OCI-LY1 (cell line): ENCODE results near the gene GLYATL3.

Experiments used
- H2AFZ ChIP-seq: fragments of 200-600 bp; sonication (generic), shearing (Covaris generic); 2 replicates; pipeline ENCODE4 v1.6.0; 2014; ENCODE audit warnings: antibody characterized with exemption, mild to moderate bottlenecking, low read length
- H3F3A ChIP-seq: fragments of 200-600 bp; sonication (generic), shearing (Covaris generic); 2 replicates; pipeline ENCODE4 v1.6.0; 2014; ENCODE audit warnings: mild to moderate bottlenecking, antibody characterized with exemption, low read length, moderate library complexity; ENCODE audit not compliant: insufficient read depth
- H3K27ac ChIP-seq: fragments of 200-600 bp; sonication (generic); 2 replicates; pipeline ENCODE4 v1.5.1; 2014; ENCODE audit warnings: low read length, mixed run types, mild to moderate bottlenecking, low read depth; ENCODE audit not compliant: poor library complexity, severe bottlenecking
- H3K27me3 ChIP-seq: fragments of 200-600 bp; sonication (generic); 2 replicates; pipeline ENCODE4 v1.6.0; 2014; ENCODE audit warnings: antibody characterized with exemption, mild to moderate bottlenecking, low read length, moderate library complexity; ENCODE audit not compliant: insufficient read depth
- H3K36me3 ChIP-seq: fragments of 200-600 bp; sonication (generic); 2 replicates; pipeline ENCODE4 v1.6.1; 2014; ENCODE audit warnings: mild to moderate bottlenecking, antibody characterized with exemption, low read length, moderate library complexity, mixed read lengths; ENCODE audit not compliant: insufficient read depth
- H3K4me1 ChIP-seq: fragments of 200-600 bp; sonication (generic); 2 replicates; pipeline ENCODE4 v1.5.1; 2014; ENCODE audit warnings: mild to moderate bottlenecking, low read length, moderate library complexity; ENCODE audit not compliant: insufficient read depth, severe bottlenecking
- H3K4me2 ChIP-seq: fragments of 200-600 bp; sonication (generic), shearing (Covaris generic); 2 replicates; pipeline ENCODE4 v1.6.1; 2014; ENCODE audit warnings: low read length
- H3K4me3 ChIP-seq: fragments of 200-600 bp; sonication (generic); 2 replicates; pipeline ENCODE4 v1.5.1; 2014; ENCODE audit warnings: low read length, low read depth, mild to moderate bottlenecking, mixed read lengths; ENCODE audit not compliant: poor library complexity, severe bottlenecking
- H3K79me2 ChIP-seq: fragments of 200-600 bp; shearing (Covaris generic); 2 replicates; pipeline ENCODE4 v1.6.1; 2016; ENCODE audit warnings: mixed run types, low read length, mixed read lengths; ENCODE audit not compliant: insufficient read depth
- H3K9ac ChIP-seq: fragments of 200-600 bp; sonication (generic), shearing (Covaris generic); 2 replicates; pipeline ENCODE4 v1.6.1; 2014; ENCODE audit warnings: mild to moderate bottlenecking, low read length, mixed read lengths
- H3K9me2 ChIP-seq: fragments of 200-600 bp; sonication (generic), shearing (Covaris generic); 2 replicates; pipeline ENCODE4 v1.6.1; 2014; ENCODE audit warnings: low read depth, mild to moderate bottlenecking, low read length, mixed read lengths
- H3K9me3 ChIP-seq: fragments of 200-600 bp; shearing (Covaris generic); 2 replicates; pipeline ENCODE4 v1.6.1; 2014; ENCODE audit warnings: low read length, mixed read lengths
- H4K20me1 ChIP-seq: fragments of 200-600 bp; sonication (generic), shearing (Covaris generic); 2 replicates; pipeline ENCODE4 v1.6.0; 2016; ENCODE audit warnings: mild to moderate bottlenecking, low read length; ENCODE audit not compliant: insufficient read depth
- EZH2 ChIP-seq: fragments of 200-600 bp; sonication (generic), shearing (Covaris generic); IDR thresholded peaks from 2 replicates; pipeline ENCODE4 v1.8.0; 2017; ENCODE audit warnings: borderline replicate concordance, mixed run types, mild to moderate bottlenecking, antibody characterized with exemption, low read length, moderate library complexity, mixed read lengths
- TF ChIP-seq, protein P1 (sequence below): fragments of 200-600 bp; sonication (generic), shearing (Covaris generic); IDR thresholded peaks from 2 replicates; pipeline ENCODE4 v1.5.1; 2017; ENCODE audit warnings: mild to moderate bottlenecking, antibody characterized with exemption, low read length, moderate library complexity, mixed read lengths

The GLYATL3 gene

DNA sequence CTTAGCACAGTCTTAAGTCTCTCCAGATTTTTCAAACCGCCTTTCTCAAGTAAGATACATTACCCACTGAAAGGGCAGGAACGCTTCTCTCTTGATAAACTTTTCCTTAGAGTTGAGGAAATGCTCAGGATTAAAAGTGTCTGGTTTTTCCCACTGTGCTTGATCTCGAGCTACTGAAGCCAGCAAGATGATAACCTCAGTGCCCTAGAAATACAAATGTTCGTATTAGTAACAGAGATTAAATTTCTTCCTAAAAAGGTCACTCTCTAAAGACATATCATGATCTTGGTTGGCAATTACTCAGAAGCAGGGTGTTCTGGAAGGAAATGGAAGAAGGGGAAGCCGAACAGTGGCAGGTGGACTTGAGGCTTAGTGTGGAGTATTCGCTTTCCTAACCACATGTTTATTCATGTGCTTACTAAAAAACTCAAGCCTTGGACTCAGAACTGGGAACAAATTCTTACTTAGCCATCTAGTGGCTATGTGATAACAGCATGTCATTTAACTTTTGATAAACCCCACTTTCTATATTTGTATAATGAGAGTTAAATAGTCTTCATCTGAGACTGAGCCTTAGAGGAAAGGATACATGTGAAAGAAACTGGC is 70.9 kb downstream of the GLYATL3 start:
- Histone ChIP-seq H3K9me3 (no peaks in the 10 kb centered on the region), H3K27ac (no peak overlapping the region), H3K4me1 (no peaks in the 10 kb centered on the region), H4K20me1 (no peaks in the 10 kb centered on the region), H3K27me3 (no peaks in the 10 kb centered on the region), H3K9ac (no peak overlapping the region), H3K4me2 (no peak overlapping the region), H3F3A (no peaks in the 10 kb centered on the region), H3K36me3 (no peaks in the 10 kb centered on the region), H2AFZ (no peak overlapping the region), H3K9me2 (no peaks in the 10 kb centered on the region), H3K79me2 (no peaks in the 10 kb centered on the region), H3K4me3 (no peak overlapping the region)
- no peak for TF ChIP-seq EZH2
- TF ChIP-seq, protein P1, sequence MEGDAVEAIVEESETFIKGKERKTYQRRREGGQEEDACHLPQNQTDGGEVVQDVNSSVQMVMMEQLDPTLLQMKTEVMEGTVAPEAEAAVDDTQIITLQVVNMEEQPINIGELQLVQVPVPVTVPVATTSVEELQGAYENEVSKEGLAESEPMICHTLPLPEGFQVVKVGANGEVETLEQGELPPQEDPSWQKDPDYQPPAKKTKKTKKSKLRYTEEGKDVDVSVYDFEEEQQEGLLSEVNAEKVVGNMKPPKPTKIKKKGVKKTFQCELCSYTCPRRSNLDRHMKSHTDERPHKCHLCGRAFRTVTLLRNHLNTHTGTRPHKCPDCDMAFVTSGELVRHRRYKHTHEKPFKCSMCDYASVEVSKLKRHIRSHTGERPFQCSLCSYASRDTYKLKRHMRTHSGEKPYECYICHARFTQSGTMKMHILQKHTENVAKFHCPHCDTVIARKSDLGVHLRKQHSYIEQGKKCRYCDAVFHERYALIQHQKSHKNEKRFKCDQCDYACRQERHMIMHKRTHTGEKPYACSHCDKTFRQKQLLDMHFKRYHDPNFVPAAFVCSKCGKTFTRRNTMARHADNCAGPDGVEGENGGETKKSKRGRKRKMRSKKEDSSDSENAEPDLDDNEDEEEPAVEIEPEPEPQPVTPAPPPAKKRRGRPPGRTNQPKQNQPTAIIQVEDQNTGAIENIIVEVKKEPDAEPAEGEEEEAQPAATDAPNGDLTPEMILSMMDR, result no peak

GRCh38 chr6:49576618-49577017 is 76.9 kb downstream of the GLYATL3 start:
- Histone ChIP-seq H3K36me3 (no peaks in the 10 kb centered on the region), H3K79me2 (no peaks in the 10 kb centered on the region), H3K4me2 (no peak overlapping the region), H3K4me3 (no peak overlapping the region), H3K27me3 (no peaks in the 10 kb centered on the region), H3F3A (no peaks in the 10 kb centered on the region), H2AFZ (no peak overlapping the region), H3K9ac (no peak overlapping the region), H3K4me1 (no peaks in the 10 kb centered on the region), H3K9me2 (no peaks in the 10 kb centered on the region), H3K9me3 (no peaks in the 10 kb centered on the region), H4K20me1 (no peaks in the 10 kb centered on the region), H3K27ac (no peak overlapping the region)
- TF ChIP-seq, protein P1, result no peak
- no peak for TF ChIP-seq EZH2
